Skin of body (tissue), 2 donors: ENCODE measurements around the gene LRTM1. TPM values are rescaled to one million over a fixed set of nuclear protein-coding genes. Genes with fewer than 3 reads are reported as not detected.
A peak's percentile ranks its signal among the peaks of the same experiment; 100 is the strongest.

ENCODE experiments used
- DNase-seq: peaks from one replicate; lab custom pipeline; 2025; lab: John Stamatoyannopoulos, UW
- total RNA-seq: library from RNA; depleted of rRNA; stranded (reverse); fragments of >200 nt; gene quantifications from one replicate; pipeline ENCODE4 v1.2.3, GENCODE V29; 2014

LRTM1 gene
- total RNA-seq, 1 donor from 2014 or later = 7.4 TPM

GRCh38 chr3:54895613-54896012, 32.2 kb downstream of the LRTM1 start:
- no peak for DNase-seq

- DNase-seq = no peak
Observed at GRCh38 chr3:54892168-54892567, 35.7 kb downstream of the LRTM1 start.

GRCh38 chr3:54891540-54891897, 36.3 kb downstream of the LRTM1 start:
- peak; percentile 93 for DNase-seq

- DNase-seq = no peak
Observed at GRCh38 chr3:54889731-54890130, 38.1 kb downstream of the LRTM1 start.

GRCh38 chr3:54888873-54889272, 39.0 kb downstream of the LRTM1 start:
- no peak for DNase-seq

GRCh38 chr3:54888162-54888561, 39.7 kb downstream of the LRTM1 start:
- DNase-seq = no peak

- peak; percentile 98 for DNase-seq
Observed at GRCh38 chr3:54882129-54882833, 45.6 kb downstream of the LRTM1 start.

- DNase-seq = no peak
Observed at GRCh38 chr3:54878145-54878544, 49.7 kb downstream of the LRTM1 start.

GRCh38 chr3:54877730-54878129, 50.1 kb downstream of the LRTM1 start:
- no peak for DNase-seq

- DNase-seq = no peak
Observed at GRCh38 chr3:54876694-54877093, 51.2 kb downstream of the LRTM1 start.

GRCh38 chr3:54875596-54876268, 52.1 kb downstream of the LRTM1 start:
- no peak for DNase-seq

- DNase-seq = no peak
Observed at GRCh38 chr3:54874816-54875556, 52.9 kb downstream of the LRTM1 start.

GRCh38 chr3:54873059-54874010, 54.5 kb downstream of the LRTM1 start:
- DNase-seq = no peak

- DNase-seq = no peak
Observed at GRCh38 chr3:54871867-54872266, 56.0 kb downstream of the LRTM1 start.

GRCh38 chr3:54870423-54870822, 57.4 kb downstream of the LRTM1 start:
- DNase-seq = peak; percentile 70
